Right lobe of liver (tissue), 6 donors: Measurements from ENCODE around the gene POPDC3. TPM values are rescaled to one million over a fixed set of nuclear protein-coding genes. Genes with fewer than 3 reads are reported as not detected.
"Not testable (repeated sequence)": the region's sequence is repeated elsewhere in the genome, so short reads cannot be mapped to it uniquely, and the experiment has no call there.

Experiments used
- ATAC-seq, 4 donors: fragments of 200-7000 bp; cut with Tn5 transposase; one replicate each; pipeline ENCODE4 v1.9.1; 2020; ENCODE audit warnings: mild to moderate bottlenecking in 4 of 4, moderate library complexity in 4 of 4
- DNase-seq, 3 donors: peaks; one replicate each; pipeline ENCODE4 v3.0.0-alpha.2; 2020
- H3K27ac ChIP-seq, 3 donors: fragments of 200-600 bp; one replicate each; pipeline ENCODE4 v1.8.0; 2022
- H3K27me3 ChIP-seq, 2 donors: fragments of 200-600 bp; one replicate each; pipeline ENCODE4 v1.8.0; 2022
- H3K36me3 ChIP-seq, 4 donors: fragments of 200-600 bp; sonication (generic) in 1 of 4; one replicate each; pipeline versions ENCODE4 v1.5.1 to v1.8.0; 2017 to 2022; ENCODE audit warnings: control low read depth in 1 of 4
- H3K4me1 ChIP-seq, 4 donors: fragments of 200-600 bp; sonication (generic) in 1 of 4; one replicate each; pipeline versions ENCODE4 v1.5.1 to v1.8.0; 2017 to 2022; ENCODE audit warnings: control low read depth in 1 of 4
- H3K4me3 ChIP-seq, 3 donors: fragments of 200-600 bp; one replicate each; pipeline ENCODE4 v1.8.0; 2022
- H3K9me3 ChIP-seq, 4 donors: fragments of 200-600 bp; sonication (generic) in 1 of 4; one replicate each; pipeline versions ENCODE4 v1.5.1 to v1.8.0; 2017 to 2022; ENCODE audit warnings: control low read depth in 1 of 4
- CTCF ChIP-seq, 4 donors: fragments of 200-600 bp in 3 of 4; fragments of 450-650 bp in 1 of 4; IDR thresholded peaks; one replicate each; pipeline versions ENCODE4 v1.5.1 to v1.8.0; 2016 to 2022; ENCODE audit warnings: antibody characterized with exemption in 4 of 4, mild to moderate bottlenecking in 2 of 4
- POLR2A ChIP-seq: fragments of 450-650 bp; IDR thresholded peaks from one replicate; pipeline ENCODE4 v1.6.1; 2017; ENCODE audit warnings: antibody characterized with exemption, mild to moderate bottlenecking
- WGBS: methylation state at CpG from one replicate; pipeline ENCODE4 v1.1.6; 2018; ENCODE audit warnings: low coverage, low lambda C conversion rate; ENCODE audit not compliant: insufficient coverage; ENCODE audit errors: missing lambda C conversion rate; 5-methylcytosine and 5-hydroxymethylcytosine counted together
- intact Hi-C, 2 donors: fragments of 100-400 bp; cut with DNase I; formaldehyde crosslinking; loops; one replicate each; pipeline versions ENCODE4 v1.11.2 to v1.14.1; 2022
- total RNA-seq, 6 experiments: library from RNA; depleted of rRNA in 2 of 6; stranded (reverse); fragments of >200 nt in 2 of 6; fragmentation: NEBNext Ultra II Directional in 3 of 6; extraction: Animal tissue kit (Norgen Biotek cat#: 25700) in 3 of 6; gene quantifications; one replicate each; pipeline versions ENCODE4 v1.1.0 to v1.2.4, GENCODE V29; 2016 to 2023
- donor health status: DM: no; HTN: yes; CAD: no.
- donor health status: DM: no; HTN: no; CAD: no.
- donor health status: DM: no; HTN: no; CAD: no.
- donor health status: DM: no; HTN: yes; CAD: no.
- donor health status: DM: no; HTN: yes; CAD: no.

Gene POPDC3
- total RNA-seq, 6 experiments from 2014 or later, result not detected

- no peak overlapping the region for H3K4me3 ChIP-seq
- intact Hi-C loops, result no loop called here
- DNase-seq (no peak), ATAC-seq (no peak)
- 85% methylated on average over 2 of the region's 5 CpGs for WGBS
- H3K36me3 ChIP-seq, result no peaks in the 10 kb centered on the region
- no peaks in the 10 kb centered on the region for H3K4me1 ChIP-seq
- H3K9me3 ChIP-seq, result no peaks in the 10 kb centered on the region
- no peak overlapping the region for H3K27ac ChIP-seq
- H3K27me3 ChIP-seq, result no peaks in the 10 kb centered on the region
- TF ChIP-seq POLR2A (no peak), CTCF (IDR thresholded peaks at IDR 0.05) (no peak)
Observed at GRCh38 chr6:105220186-105220585, 40.4 kb upstream of the POPDC3 start.

- H3K9me3 ChIP-seq, ATAC-seq, H3K27me3 ChIP-seq, H3K36me3 ChIP-seq, H3K27ac ChIP-seq, H3K4me1 ChIP-seq, DNase-seq, intact Hi-C loops, H3K4me3 ChIP-seq: not testable (repeated sequence)
- WGBS, result 60% methylated on average over 2 of the region's 9 CpGs
Observed at GRCh38 chr6:105219218-105219617, 39.4 kb upstream of the POPDC3 start.

- Histone ChIP-seq H3K27ac (no peak overlapping the region), H3K9me3 (no peaks in the 10 kb centered on the region), H3K4me1 (no peaks in the 10 kb centered on the region), H3K27me3 (no peaks in the 10 kb centered on the region), H3K4me3 (no peak overlapping the region), H3K36me3 (no peaks in the 10 kb centered on the region)
- DNase-seq, result no peak
- 80% methylated on average over 3 of the region's 3 CpGs for WGBS
- no peak for TF ChIP-seq POLR2A
- TF ChIP-seq CTCF (IDR thresholded peaks at IDR 0.05), result no peak
- intact Hi-C loops, result no loop called here
- ATAC-seq, result no peak
Observed at GRCh38 chr6:105215506-105215905, 35.7 kb upstream of the POPDC3 start.

GRCh38 chr6:105214668-105215067 is 34.9 kb upstream of the POPDC3 start:
- no peaks in the 10 kb centered on the region for H3K27me3 ChIP-seq
- H3K4me1 ChIP-seq, result no peaks in the 10 kb centered on the region
- ATAC-seq (no peak), DNase-seq (no peak)
- H3K9me3 ChIP-seq, result no peaks in the 10 kb centered on the region
- H3K4me3 ChIP-seq, result no peak overlapping the region
- no peak for TF ChIP-seq POLR2A
- no peak for TF ChIP-seq CTCF (IDR thresholded peaks at IDR 0.05)
- intact Hi-C loops, result no loop called here
- no peaks in the 10 kb centered on the region for H3K36me3 ChIP-seq
- H3K27ac ChIP-seq, result no peak overlapping the region

GRCh38 chr6:105213272-105213671 is 33.5 kb upstream of the POPDC3 start:
- no peaks in the 10 kb centered on the region for H3K36me3 ChIP-seq
- H3K4me3 ChIP-seq, result no peak overlapping the region
- intact Hi-C loops, result no loop called here
- H3K27ac ChIP-seq, result no peak overlapping the region
- ATAC-seq (no peak), DNase-seq (no peak)
- no peak for TF ChIP-seq CTCF (IDR thresholded peaks at IDR 0.05)
- no peak for TF ChIP-seq POLR2A
- no peaks in the 10 kb centered on the region for H3K9me3 ChIP-seq
- H3K4me1 ChIP-seq, result no peaks in the 10 kb centered on the region
- no peaks in the 10 kb centered on the region for H3K27me3 ChIP-seq
